KBM-7 (cell line): ENCODE data around the gene GPR17.

ENCODE experiments used
- DNase-seq: peaks from one replicate; pipeline ENCODE4 v3.0.0-alpha.2; 2015
- in situ Hi-C: fragments of 300-500 bp; cut with MboI; formaldehyde crosslinking; loops from 2 replicates; pipeline ENCODE4 v1.14.3; 2020; ENCODE audit warnings: low sequenced_read_pairs, low pct_unique_long_range_greater_than_20kb, mixed read lengths

Gene GPR17

DNA sequence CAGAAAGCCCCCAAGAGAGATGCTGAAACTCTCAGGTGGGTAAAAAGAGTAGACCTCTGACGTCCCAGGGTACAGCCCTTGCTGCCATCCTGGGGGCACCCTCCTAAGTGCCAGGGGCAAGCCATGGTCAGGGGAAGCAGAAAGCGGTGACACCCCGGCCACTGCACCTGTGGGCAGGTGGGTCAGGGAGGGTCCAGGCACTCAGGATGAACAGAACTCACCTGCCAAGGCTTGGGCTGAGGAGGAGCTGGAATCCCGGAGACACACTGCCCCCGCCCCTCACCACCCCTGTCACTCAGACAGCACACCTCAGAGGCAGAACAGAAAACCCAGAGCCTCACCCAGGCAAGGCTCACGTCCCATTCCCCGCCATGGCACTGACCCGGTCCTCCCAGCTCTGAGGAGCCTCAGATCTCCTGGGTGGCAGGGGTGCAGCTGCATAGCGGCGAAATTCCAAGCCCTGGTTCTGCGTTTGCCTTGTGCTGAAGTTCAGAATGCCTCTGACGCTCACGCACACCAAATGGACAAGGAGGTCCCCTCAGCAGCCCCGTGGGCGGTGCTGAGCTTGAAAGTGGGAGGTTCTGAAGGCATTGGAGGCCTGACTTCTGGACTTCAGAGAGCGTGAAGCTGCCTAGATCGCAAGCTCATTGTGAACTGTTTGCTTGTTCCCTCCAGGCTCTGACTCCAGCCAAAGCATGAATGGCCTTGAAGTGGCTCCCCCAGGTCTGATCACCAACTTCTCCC is 4.3 kb downstream of the GPR17 start:
- in situ Hi-C loops = no loop called here
- no peak for DNase-seq

DNA sequence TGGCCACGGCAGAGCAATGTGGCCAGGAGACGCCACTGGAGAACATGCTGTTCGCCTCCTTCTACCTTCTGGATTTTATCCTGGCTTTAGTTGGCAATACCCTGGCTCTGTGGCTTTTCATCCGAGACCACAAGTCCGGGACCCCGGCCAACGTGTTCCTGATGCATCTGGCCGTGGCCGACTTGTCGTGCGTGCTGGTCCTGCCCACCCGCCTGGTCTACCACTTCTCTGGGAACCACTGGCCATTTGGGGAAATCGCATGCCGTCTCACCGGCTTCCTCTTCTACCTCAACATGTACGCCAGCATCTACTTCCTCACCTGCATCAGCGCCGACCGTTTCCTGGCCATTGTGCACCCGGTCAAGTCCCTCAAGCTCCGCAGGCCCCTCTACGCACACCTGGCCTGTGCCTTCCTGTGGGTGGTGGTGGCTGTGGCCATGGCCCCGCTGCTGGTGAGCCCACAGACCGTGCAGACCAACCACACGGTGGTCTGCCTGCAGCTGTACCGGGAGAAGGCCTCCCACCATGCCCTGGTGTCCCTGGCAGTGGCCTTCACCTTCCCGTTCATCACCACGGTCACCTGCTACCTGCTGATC is 4.9 kb downstream of the GPR17 start:
- in situ Hi-C loops = no loop called here

DNA sequence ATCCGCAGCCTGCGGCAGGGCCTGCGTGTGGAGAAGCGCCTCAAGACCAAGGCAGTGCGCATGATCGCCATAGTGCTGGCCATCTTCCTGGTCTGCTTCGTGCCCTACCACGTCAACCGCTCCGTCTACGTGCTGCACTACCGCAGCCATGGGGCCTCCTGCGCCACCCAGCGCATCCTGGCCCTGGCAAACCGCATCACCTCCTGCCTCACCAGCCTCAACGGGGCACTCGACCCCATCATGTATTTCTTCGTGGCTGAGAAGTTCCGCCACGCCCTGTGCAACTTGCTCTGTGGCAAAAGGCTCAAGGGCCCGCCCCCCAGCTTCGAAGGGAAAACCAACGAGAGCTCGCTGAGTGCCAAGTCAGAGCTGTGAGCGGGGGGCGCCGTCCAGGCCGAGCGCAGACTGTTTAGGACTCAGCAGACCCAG is 5.4 kb downstream of the GPR17 start:
- in situ Hi-C loops = no loop called here
- no peak for DNase-seq

More for the DNA sequence above, 4.9 kb downstream of the GPR17 start:
- no peak for DNase-seq

DNA sequence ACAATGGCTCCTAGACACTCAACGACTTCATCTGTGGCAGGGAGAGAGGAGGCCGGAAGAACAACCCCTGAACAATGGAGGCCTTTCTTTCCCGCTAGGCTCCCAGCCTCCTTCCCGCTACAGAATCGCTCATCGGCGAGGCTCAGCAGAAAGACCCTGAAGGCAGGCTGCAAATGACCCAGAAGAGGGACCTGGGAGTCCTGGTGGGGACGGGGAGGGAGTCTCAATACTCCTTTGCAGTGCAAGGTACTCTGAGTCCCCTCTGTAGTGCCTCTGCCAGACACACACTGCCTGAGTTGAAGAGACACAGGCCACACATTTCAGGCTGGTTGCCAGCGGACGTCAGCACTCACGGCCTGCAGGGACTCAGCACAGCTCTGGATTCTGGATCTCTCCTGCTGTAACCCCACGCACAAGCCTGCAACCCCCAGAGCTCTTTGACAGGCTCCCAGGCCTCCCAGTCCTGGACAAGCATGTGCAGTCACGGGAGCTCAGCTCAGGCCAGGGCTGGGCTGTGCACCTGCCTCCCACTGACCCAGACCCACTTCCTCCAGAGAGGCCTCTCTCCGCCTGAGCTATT is 6.1 kb downstream of the GPR17 start:
- DNase-seq = no peak
- in situ Hi-C loops = no loop called here

DNA sequence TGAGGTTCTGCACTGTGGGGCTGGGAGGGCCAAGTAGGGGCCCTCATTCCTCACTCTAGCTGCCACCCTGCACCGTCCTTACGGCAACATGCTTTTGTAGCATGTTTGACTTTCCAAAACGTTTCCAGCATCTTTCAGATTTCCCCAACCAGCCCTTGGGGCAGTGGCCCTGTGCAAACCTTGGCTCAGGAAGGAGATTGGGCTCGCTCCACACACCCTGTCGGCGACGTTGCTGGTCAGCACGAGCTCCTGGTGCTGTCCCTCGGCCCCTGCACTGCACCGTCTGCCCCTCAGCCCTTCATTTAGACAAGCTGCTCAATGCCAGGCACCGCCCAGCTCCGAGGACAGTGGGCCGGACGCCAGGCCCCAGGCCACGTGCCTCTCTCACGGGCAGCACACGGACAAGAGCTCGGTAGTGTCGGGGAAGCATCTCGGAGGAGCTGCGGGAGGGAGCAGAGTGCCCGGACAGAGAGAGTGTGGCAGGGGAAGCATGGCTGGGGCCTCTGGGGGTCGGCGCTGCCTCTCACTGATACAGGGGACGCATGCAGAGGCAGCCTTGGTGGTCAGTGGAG is 6.9 kb downstream of the GPR17 start:
- DNase-seq = no peak
- in situ Hi-C loops = no loop called here

DNA sequence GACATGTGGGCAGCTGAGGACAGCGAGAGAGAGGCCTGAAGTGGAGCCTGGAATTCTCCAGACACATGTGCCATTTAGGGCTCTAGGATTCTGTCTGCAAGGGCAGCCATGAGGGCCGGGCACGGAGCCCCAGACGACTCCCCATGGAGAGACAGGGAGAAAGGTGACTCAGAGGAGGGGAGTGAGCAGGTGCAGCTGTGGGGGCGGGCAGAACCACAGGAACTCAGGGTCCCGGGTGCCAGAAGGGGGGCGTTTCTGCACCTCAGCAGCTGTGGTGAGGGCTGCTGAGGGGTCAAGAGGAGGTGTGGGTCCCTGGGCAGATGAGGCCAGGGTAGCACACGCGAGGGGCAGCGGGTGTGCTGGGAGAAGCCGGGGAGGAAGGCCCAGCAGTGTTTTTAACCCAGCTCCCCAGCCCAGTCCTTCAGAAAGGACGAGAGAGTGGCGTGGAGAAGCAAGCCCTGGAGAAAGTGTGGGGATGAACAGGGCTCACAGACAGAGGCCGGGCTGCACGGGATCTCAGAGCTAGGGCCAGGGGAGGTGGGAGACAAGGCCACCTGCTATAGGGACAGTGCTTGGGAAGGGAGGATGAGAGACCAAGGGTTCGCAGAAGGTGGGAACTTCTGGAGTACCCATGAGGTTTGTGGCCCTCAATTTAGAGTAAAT is 7.6 kb downstream of the GPR17 start:
- DNase-seq = no peak
- in situ Hi-C loops = no loop called here

DNA sequence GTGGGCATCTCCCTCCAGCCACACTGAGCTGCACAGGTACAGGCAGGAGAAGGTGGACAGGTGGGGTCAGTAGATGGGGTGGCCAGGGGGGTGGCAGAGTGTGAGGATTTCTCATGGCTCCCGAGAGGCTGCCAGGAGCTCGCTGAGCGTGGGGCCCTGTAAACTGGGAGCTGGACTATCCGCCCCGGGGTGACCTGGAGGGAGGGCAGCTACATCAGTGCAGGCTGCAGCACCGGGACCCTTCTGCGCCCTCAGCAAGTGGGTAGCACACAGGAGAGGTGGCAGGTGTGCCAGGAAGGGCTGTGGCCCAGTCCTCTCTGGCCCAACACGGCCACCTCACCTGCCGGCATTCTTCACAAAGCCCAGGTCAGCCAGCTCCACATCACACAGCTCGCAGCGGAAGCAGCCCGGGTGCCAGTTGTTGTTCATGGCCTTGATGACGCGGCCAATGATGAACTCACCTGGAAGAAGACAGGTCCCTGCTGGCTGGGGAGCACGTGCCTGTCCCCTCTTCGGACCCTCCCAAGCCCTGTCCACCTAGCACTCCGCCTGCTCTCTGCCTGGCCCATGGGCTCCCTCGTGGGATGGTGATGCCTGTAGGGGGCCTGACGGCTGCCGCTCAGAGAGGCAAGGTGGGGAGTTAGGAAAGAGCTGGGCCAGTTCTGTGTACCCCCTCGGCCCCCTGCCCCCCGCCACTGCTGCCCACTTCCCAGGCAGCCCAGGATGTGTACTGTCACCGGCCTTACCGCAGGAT is 8.3 kb downstream of the GPR17 start:
- in situ Hi-C loops = no loop called here
- no peak for DNase-seq

DNA sequence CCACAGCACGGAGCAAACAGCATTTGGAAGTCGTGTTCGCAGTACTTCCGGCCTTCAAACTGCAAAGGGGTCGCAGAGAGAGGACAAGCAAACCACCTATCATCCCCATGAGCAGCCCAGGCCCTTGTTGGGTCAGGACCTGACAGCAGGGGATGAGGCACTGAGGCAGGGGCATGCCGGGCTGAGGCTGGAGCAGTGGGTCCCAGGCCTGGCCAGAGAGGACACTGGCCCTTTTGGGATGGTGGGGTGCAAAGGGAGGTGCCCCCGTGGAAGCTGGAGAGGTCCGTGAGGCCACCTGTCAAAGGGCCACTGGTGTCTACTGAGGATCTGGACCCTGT is 8.9 kb downstream of the GPR17 start:
- no peak for DNase-seq
- in situ Hi-C loops = no loop called here

DNA sequence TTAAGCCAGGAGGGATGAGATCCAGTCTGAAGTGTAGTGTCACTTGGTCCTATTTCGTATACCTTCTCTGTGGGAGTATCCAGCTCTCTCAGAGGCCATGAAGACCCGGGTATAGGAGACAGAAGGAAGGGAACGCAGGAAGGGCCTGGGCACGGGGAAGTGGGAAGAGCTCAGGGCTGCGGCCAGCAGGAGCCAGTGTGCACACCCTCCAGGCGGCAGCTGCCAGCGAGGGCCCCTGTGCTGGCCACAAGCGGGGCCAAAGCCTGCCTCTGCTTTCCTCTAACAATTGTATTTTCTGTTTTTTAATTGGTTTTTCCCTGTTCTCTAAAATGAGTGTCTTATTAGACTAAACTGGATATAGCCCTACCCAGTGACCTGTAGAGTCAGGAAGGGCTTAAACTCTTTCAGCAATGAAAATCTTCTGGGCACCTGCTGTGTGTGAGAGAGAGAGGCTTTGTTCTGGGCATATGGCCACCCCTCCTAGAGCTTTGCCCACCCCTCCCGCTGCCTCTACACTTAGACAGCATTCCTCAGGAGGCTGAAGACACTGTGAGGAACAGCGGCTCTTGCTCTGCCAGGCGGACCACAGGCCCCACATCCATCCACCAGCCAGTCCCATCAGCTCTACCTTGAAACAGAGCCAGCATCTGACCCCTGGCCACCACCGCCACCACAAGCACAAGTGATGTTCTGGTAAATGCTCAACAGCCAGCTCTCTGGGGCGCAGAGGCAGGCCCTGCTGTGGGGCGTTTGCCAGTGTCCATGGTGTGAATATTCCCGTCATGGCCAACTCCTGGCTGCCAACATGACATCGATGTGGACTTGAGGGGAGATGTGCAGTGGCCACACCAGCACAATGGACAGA is 9.5 kb downstream of the GPR17 start:
- in situ Hi-C loops = no loop called here
- DNase-seq = no peak

DNA sequence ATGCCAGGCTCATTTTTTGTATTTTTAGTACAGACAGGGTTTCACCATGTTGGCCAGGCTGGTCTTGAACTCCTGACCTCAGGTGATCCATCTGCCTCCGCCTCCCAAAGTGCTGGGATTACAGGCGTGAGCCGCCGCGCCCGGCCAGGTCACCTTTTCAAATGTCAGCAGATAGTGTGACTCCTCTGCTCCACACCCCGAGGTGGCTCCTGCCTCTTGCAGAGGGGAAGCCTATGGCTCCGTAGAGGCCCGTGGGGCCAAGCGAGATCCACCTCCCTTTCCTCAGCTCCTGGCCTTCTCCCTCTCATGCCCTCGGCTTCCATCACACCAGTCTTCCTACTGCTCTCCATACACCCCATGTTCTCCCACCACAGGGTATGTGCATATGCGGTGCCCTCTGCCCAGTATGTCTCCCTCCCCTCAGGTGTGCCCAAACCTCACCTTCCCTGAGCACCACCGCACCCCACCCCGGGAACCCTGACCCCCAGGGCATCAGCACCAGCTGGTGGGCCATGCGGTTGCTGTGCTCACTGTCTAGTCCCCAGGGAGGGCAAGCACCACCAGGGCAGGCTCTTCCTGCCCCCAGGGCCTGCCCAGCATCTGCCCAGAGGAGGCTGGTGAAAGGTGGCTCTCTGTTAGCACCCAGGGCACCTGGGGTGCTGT is 10.7 kb downstream of the GPR17 start:
- no peak for DNase-seq
- in situ Hi-C loops = no loop called here

DNA sequence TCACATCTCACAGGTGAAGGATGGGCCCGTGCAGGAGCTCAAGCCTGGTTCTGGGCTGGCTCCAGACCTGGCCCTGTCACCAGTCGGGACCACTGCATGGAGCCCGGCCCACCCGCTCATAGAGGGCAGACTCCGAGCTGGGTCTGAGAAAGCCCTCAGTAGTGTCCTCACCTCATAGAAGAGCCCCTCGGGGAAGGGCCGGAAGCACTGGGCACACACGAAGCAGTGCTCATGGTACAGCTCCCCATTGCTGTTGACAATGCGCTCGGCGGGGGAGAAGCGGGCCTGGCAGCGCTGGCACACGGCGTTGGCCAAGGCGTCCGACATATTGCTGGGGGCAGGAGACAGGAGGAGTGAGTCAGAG is 11.3 kb downstream of the GPR17 start:
- in situ Hi-C loops = no loop called here
- no peak for DNase-seq

DNA sequence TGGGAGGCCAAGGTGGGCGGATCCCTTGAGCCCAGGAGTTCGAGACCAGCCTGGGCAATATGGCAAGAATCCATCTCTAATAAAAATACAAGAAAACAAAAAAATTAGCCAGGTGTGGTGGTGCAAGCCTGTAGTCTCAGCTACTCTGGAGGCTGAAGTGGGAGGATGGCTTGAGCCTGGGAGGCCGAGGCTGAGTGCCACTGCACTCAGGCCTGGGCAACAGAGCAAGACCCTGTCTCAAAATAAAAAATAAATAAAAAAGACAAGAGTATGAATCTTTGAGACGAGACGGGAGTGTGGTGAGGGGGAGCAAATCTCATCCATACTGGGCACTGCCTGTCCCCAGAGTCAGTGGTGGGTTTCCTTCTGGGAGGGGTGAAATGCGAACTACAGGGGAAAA is 12.2 kb downstream of the GPR17 start:
- no peak for DNase-seq
- in situ Hi-C loops = no loop called here

DNA sequence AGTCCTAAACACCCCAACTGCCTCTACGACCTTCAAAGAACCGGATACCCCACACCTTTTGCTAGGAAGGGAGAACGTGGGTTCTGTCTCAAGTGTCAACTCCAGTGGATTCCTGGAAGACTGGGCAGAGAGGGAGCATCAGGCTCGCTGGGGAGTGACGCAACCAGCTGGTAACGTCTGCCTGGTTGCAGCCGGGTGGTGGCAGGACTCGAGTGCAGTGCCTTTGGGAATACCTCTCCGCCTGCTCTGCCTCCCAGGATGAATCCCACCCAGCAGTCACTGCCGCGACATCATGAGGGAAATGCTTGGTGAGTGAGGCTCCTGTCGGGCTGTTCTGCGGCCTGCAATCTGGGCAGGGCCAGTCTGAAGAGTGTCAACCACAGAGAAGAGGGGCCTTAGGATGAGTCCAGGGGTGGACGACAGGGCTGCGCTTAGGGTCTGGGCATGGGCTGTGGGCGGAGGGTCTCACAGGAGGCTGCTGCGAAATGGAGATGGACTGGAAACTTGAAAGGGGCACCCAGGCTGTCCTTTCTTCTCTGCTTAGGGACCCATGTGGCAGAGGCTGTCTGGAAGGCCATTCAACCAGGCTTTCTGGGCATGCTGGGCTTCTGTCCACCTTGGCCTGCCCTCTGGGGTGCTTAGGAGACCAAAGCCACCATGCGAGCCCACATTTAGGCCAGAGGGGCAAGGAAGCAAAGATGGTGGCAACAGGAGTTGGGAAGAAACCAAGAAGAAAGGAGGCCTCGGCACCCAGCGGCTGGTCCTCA is 12.9 kb downstream of the GPR17 start:
- in situ Hi-C loops = no loop called here
- no peak for DNase-seq

DNA sequence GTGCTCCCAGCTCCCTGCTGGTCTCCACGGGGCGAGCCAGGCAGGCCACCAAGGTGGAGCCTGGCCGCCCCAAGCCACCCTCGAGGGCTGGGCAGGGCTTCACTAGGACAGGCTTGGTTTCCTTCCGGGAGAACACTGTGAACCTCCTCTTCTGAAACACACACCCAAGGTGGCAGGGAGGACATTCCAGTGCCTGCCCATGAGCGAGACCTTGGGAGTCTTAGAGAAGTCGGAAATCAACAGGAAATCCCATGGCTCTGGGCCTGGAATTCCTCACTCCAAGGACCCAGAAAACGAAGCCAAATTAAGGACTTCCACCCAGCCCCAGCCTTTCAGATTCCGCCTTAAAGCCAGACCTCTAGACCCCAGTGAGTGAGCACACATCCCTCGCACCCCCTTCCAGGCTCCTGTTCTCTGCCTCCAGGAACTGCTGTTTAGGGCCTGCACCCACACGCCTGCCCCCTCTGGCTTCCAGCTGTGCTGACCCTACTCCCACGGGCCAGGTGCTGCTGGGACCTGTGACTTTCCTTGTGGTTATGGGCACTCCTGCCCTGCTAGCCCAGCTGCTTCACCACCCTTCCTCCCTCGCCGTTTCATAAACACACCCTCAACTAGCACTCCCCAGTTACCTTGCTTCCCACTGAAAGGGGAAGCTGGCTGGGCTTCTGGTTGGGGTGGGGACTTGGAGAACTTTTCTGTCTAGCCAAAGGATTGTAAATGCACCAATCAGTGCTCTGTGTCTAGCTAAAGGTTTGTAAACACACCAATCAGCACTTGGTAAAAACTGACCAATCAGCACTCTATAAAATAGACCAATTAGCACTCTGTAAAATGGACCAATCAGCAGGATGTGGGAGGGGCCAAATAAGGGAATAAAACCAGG is 13.7 kb downstream of the GPR17 start:
- in situ Hi-C loops = no loop called here
- peak; percentile 73 for DNase-seq

DNA sequence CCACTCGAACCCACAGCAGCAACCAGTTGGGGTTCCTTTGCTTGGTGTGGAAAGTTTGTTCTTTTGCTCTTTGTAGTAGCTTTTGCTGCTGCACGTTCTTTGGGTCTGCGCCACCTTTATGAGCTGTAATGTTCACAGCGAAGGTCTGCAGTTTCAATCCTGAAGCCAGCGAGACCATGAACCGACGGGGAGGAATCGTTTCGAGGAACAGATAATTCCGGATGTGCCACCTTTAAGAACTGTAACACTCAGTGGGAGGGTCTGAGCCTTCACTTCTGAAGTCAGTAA is 14.3 kb downstream of the GPR17 start:
- in situ Hi-C loops = no loop called here
- DNase-seq = no peak

DNA sequence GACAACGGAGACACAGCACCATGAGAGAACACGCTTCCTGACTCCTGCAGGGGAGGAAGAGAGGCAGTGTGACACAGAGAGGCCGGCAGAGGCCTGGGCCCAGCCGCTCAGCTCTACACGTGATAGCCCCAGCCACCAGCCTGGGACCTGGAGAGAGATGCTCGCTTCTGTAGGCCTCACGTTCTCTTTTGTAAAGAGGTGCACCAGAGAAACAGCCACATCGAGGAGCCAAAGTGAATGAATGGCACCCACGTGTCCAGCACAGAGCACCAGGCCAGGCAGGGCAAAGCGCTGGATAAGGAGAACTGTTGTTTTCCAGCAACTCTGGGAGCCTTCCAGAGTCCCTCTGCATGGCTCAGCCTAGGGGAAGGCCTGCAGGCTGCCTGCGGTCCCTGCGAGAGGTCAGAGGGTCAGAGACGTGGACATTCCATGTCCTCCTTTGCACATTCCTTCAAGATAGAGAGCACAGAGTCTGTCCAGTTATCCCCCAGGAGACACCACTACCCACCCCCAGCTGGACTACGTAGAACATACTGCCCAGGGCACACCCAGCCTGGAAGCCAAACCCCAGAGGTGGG is 15.2 kb downstream of the GPR17 start:
- DNase-seq = no peak
- in situ Hi-C loops = no loop called here
